Heart left ventricle (tissue), 16 donors: ENCODE results near the gene GNAS. TPM values are rescaled to one million over a fixed set of nuclear protein-coding genes. Genes with fewer than 3 reads are reported as not detected.

Source experiments
- ATAC-seq, 4 donors: fragments of 200-7000 bp; cut with Tn5 transposase; one replicate each; pipeline ENCODE4 v1.9.1; 2020 to 2022; ENCODE audit warnings: moderate library complexity in 4 of 4, mild to moderate bottlenecking in 3 of 4, moderate number of reproducible peaks in 1 of 4
- DNase-seq, 5 donors: peaks; one replicate each; pipeline ENCODE4 v3.0.0-alpha.2; 2020
- H3K27ac ChIP-seq, 12 donors: fragments of 200-600 bp; sonication (generic) in 4 of 12; one replicate each; pipeline versions ENCODE4 v1.5.0 to v1.8.0; 2016 to 2022; ENCODE audit warnings: mild to moderate bottlenecking in 2 of 12
- H3K27me3 ChIP-seq, 9 donors: fragments of 200-600 bp; sonication (generic) in 2 of 9; one replicate each; pipeline versions ENCODE4 v1.5.1 to v1.8.0; 2016 to 2022; ENCODE audit warnings: mild to moderate bottlenecking in 3 of 9
- H3K36me3 ChIP-seq, 9 donors: fragments of 200-600 bp; sonication (generic) in 2 of 9; one replicate each; pipeline versions ENCODE4 v1.5.0 to v1.8.0; 2018 to 2022; ENCODE audit warnings: mild to moderate bottlenecking in 2 of 9
- H3K4me1 ChIP-seq, 12 donors: fragments of 200-600 bp; sonication (generic) in 4 of 12; one replicate each; pipeline versions ENCODE4 v1.5.0 to v1.8.0; 2016 to 2022; ENCODE audit warnings: mild to moderate bottlenecking in 3 of 12
- H3K4me3 ChIP-seq, 12 donors: fragments of 200-600 bp; sonication (generic) in 4 of 12; one replicate each; pipeline versions ENCODE4 v1.5.0 to v1.8.0; 2017 to 2022; ENCODE audit warnings: mild to moderate bottlenecking in 9 of 12, moderate library complexity in 4 of 12
- H3K9me3 ChIP-seq, 12 donors: fragments of 200-600 bp; sonication (generic) in 4 of 12; one replicate each; pipeline versions ENCODE4 v1.5.0 to v1.8.0; 2016 to 2022; ENCODE audit warnings: mild to moderate bottlenecking in 1 of 12
- CTCF ChIP-seq, 12 donors: fragments of 200-600 bp; sonication (generic) in 4 of 12; IDR thresholded peaks; one replicate each; pipeline versions ENCODE4 v1.5.0 to v1.8.0; 2018 to 2022; ENCODE audit warnings: antibody characterized with exemption in 12 of 12, mild to moderate bottlenecking in 5 of 12
- POLR2A ChIP-seq, 2 donors: fragments of 450-650 bp; IDR thresholded peaks; one replicate each; pipeline ENCODE4 v1.6.1; 2017; ENCODE audit warnings: antibody characterized with exemption in 2 of 2, mild to moderate bottlenecking in 2 of 2, moderate library complexity in 2 of 2
- WGBS, 4 donors: extraction: QIAGEN DNeasy Blood & Tissue Kit in 2 of 4; methylation state at CpG; one replicate each; pipeline versions ENCODE4 v1.1.5 to v1.1.7; 2013 to 2018; 5-methylcytosine and 5-hydroxymethylcytosine counted together
- intact Hi-C, 10 donors: fragments of 100-400 bp; cut with DNase I; formaldehyde crosslinking; loops; one replicate each; pipeline versions ENCODE4 v1.11.1 to v1.14.2; 2022
- polyA plus RNA-seq, 2 donors: library from polyadenylated mRNA; stranded (reverse); fragments of 200-250 nt; gene quantifications; one replicate each; pipeline ENCODE4 v1.2.3, GENCODE V29; 2013
- total RNA-seq, 9 donors: library from RNA; depleted of rRNA in 2 of 9; stranded (reverse); fragments of >200 nt in 2 of 9; fragmentation: NEBNext Ultra II Directional in 3 of 9; extraction: Animal tissue kit (Norgen Biotek cat#: 25700) in 3 of 9; gene quantifications; one replicate each; pipeline versions ENCODE4 v1.1.0 to v1.2.4, GENCODE V29; 2016 to 2023
- donor health status: ischemic (EF 13 %, LVEDD 7.1; RV severe dilation, severe dysfunction).
- donor health status: healthy with polysubstance abuse.
- donor health status: DM: no; HTN: yes; CAD: no.
- donor health status: DM: no; HTN: no; CAD: no.
- donor health status: ischemic (EF 25% LVEDD 6.9; RV normal size, moderate dysfunction).
- donor health status: ischemic (EF 25% LVEDD 5.7; RV mildly dilated, moderate dysfunction).
- donor health status: healthy.
- donor health status: DM: yes; HTN: yes; CAD: no.
- donor health status: ischemic (EF 35%, LVEDD 5.7; RV mildly dilated, moderate dysfunction).
- donor health status: nonischemic (EF 11% LVEDD 7.7; RV severe dilation, severe dysfunction).
- donor health status: DM: yes; HTN: yes; CAD: no.
- donor health status: PGD.
- donor health status: ischemic (EF 29% LVEDD 5.4; RV normal size, mild dysfunction).
- donor health status: nonischemic (EF 23%, LVEDD 6.1; RV moderate dilation, normal function).

The GNAS gene
- total and polyA plus RNA-seq, 11 donors: 1,246 to 2,999 (median 1,604) TPM

GRCh38 chr20:58853466-58853865, 950 bp downstream of the GNAS start:
- Histone ChIP-seq H3K27ac (no peak overlapping the region), H3K4me3 (no peak overlapping the region), H3K4me1 (peaks cover 0 to 27% (median 5%) of the 10 kb centered on the region in 12 donors), H3K27me3 (peaks cover 11 to 82% (median 45%) of the 10 kb centered on the region in 9 donors), H3K36me3 (no peaks in the 10 kb centered on the region), H3K9me3 (no peaks in the 10 kb centered on the region)
- DNase-seq: no peak
- WGBS, 4 donors: 75 to 91% (median 83%) methylated on average over 4 to 6 of the region's 6 CpGs
- intact Hi-C loops: loop anchor here in 5 of 10 donors (5.0 to 10.0 kb wide), 3 partner anchors 201 to 619 kb away; partner anchors contain the start of gene STX16 (in 2 of the 5)
- no peak for ATAC-seq
- no peak for TF ChIP-seq CTCF (IDR thresholded peaks at IDR 0.05)
- TF ChIP-seq POLR2A (IDR thresholded peaks at IDR 0.05): no peak

DNA sequence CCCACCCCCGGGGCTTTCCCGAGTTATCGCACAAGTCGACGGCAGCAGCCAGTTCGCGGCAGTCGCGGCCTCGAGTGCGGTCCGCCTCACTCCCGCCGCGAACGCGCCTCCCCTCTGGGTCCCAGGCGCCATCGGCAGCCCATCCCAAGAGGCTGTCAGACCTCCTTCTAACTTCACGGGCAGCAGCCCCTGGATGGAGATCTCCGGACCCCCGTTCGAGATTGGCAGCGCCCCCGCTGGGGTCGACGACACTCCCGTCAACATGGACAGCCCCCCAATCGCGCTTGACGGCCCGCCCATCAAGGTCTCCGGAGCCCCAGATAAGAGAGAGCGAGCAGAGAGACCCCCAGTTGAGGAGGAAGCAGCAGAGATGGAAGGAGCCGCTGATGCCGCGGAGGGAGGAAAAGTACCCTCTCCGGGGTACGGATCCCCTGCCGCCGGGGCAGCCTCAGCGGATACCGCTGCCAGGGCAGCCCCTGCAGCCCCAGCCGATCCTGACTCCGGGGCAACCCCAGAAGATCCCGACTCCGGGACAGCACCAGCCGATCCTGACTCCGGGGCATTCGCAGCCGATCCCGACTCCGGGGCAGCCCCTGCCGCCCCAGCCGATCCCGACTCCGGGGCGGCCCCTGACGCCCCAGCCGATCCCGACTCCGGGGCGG, 1.6 kb downstream of the GNAS start:
- intact Hi-C loops: loop anchor here in 5 of 10 donors (5.0 to 10.0 kb wide), 3 partner anchors 202 to 619 kb away; partner anchors contain the start of gene STX16 (in 2 of the 5)
- H3K4me1 ChIP-seq: peaks cover 0 to 27% (median 5%) of the 10 kb centered on the region in 12 donors
- no peak for TF ChIP-seq POLR2A (IDR thresholded peaks at IDR 0.05)
- no peak for TF ChIP-seq CTCF (IDR thresholded peaks at IDR 0.05)
- H3K27me3 ChIP-seq: peaks cover 11 to 82% (median 45%) of the 10 kb centered on the region in 9 donors
- WGBS, 4 donors: 53 to 69% (median 54%) methylated on average over 59 to 63 of the region's 63 CpGs
- no peaks in the 10 kb centered on the region for H3K9me3 ChIP-seq
- no peaks in the 10 kb centered on the region for H3K36me3 ChIP-seq
- ATAC-seq (no peak), DNase-seq (no peak)
- no peak overlapping the region for H3K27ac ChIP-seq
- H3K4me3 ChIP-seq: peak overlapping the region in 11 of 12 donors; percentile 18 to 44 (median 37)

GRCh38 chr20:58854638-58855471, 2.3 kb downstream of the GNAS start:
- intact Hi-C loops: loop anchor here in 5 of 10 donors (5.0 to 10.0 kb wide), 3 partner anchors 203 to 620 kb away; partner anchors contain the start of gene STX16 (in 2 of the 5)
- Histone ChIP-seq H3K27ac (no peak overlapping the region), H3K4me3 (peak overlapping the region in 11 of 12 donors; percentile 18 to 44 (median 37)), H3K27me3 (peaks cover 11 to 76% (median 45%) of the 10 kb centered on the region in 9 donors), H3K36me3 (no peaks in the 10 kb centered on the region), H3K4me1 (peaks cover 0 to 27% (median 5%) of the 10 kb centered on the region in 12 donors), H3K9me3 (no peaks in the 10 kb centered on the region)
- WGBS, 4 donors: 49 to 65% (median 55%) methylated on average over 52 to 75 of the region's 75 CpGs
- DNase-seq (no peak), ATAC-seq (no peak)
- TF ChIP-seq CTCF (IDR thresholded peaks at IDR 0.05) (no peak), POLR2A (IDR thresholded peaks at IDR 0.05) (no peak)
